K562 (cell line): ENCODE measurements around the gene PRPF6. TPM values are rescaled to one million over a fixed set of nuclear protein-coding genes. Genes with fewer than 3 reads are reported as not detected.

Experiments used
- ARID1B ChIP-seq: fragments of 450-650 bp; IDR thresholded peaks from 2 replicates; pipeline ENCODE4 v1.6.1; 2016; ENCODE audit warnings: antibody characterized with exemption, mild to moderate bottlenecking, inconsistent platforms
- ETV6 ChIP-seq, 3 experiments: fragments of 150-350 bp in 1 of 3; sonication (generic) in 1 of 3; formaldehyde crosslinking in 1 of 3; IDR thresholded peaks; 2 replicates each; pipeline versions ENCODE4 v1.6.1 to v1.8.0; 2014 to 2022; ENCODE audit warnings: borderline replicate concordance in 2 of 3, low read depth in 2 of 3, antibody characterized with exemption in 1 of 3, low read length in 1 of 3, mild to moderate bottlenecking in 1 of 3, missing genetic modification reagents in 1 of 3
- FOXP4 ChIP-seq: sonication (generic); formaldehyde crosslinking; IDR thresholded peaks from 2 replicates; pipeline ENCODE4 v1.8.0; 2022; ENCODE audit warnings: mild to moderate bottlenecking, missing genetic modification reagents, borderline replicate concordance
- HBP1 ChIP-seq: fragments of 450-650 bp; formaldehyde crosslinking; IDR thresholded peaks from 2 replicates; pipeline ENCODE4 v1.4.0; 2022; ENCODE audit warnings: missing genetic modification characterization
- KAT8 ChIP-seq: fragments of 450-650 bp; IDR thresholded peaks from 2 replicates; pipeline ENCODE4 v1.6.1; 2016; ENCODE audit warnings: low read depth, mild to moderate bottlenecking
- PHB2 ChIP-seq: fragments of 450-650 bp; IDR thresholded peaks from 2 replicates; pipeline ENCODE4 v1.6.1; 2017; ENCODE audit warnings: low read depth
- RBM34 ChIP-seq: fragments of 200-400 bp; formaldehyde crosslinking; IDR thresholded peaks from 2 replicates; pipeline ENCODE4 v1.6.1; 2018; ENCODE audit warnings: low read length, borderline replicate concordance; ENCODE audit not compliant: insufficient read depth
- SMAD2 ChIP-seq: fragments of 150-350 bp; IDR thresholded peaks from 2 replicates; pipeline ENCODE4 v1.6.1; 2014; ENCODE audit warnings: low read depth, mild to moderate bottlenecking, low read length
- SMARCA5 ChIP-seq: fragments of 450-650 bp; IDR thresholded peaks from 2 replicates; pipeline ENCODE4 v1.6.1; 2016
- SMARCE1 ChIP-seq: fragments of 450-650 bp; IDR thresholded peaks from 2 replicates; pipeline ENCODE4 v1.7.1; 2016; ENCODE audit warnings: mild to moderate bottlenecking
- ZNF398 ChIP-seq: fragments of 250-450 bp; sonication (Bioruptor Pico); IDR thresholded peaks from 2 replicates; pipeline ENCODE4 v1.8.0; 2021; ENCODE audit warnings: moderate library complexity, mild to moderate bottlenecking, inconsistent platforms
- ZNF561 ChIP-seq: fragments of 450-650 bp; formaldehyde crosslinking; conservative IDR thresholded peaks from 2 replicates; pipeline ENCODE4 v1.4.0; 2020; ENCODE audit warnings: mild to moderate bottlenecking, moderate library complexity
- ZNF583 ChIP-seq: fragments of 250-450 bp; sonication (Bioruptor Pico); IDR thresholded peaks from 2 replicates; pipeline ENCODE4 v1.4.0; 2020
- ZNF668 ChIP-seq: fragments of 250-450 bp; sonication (Bioruptor Pico); IDR thresholded peaks from 2 replicates; pipeline ENCODE4 v1.8.0; 2022; ENCODE audit warnings: mild to moderate bottlenecking, inconsistent platforms
- polyA plus RNA-seq, 8 experiments: library from polyadenylated mRNA; depleted of rRNA in 4 of 8; stranded (reverse) in 5 of 8; unstranded in 3 of 8; fragments of >200 nt; fragmentation: Nextera tagmentation in 2 of 8; fragmentation: Illumina TruSeq in 1 of 8; extraction: Ambion mirVana in 2 of 8; extraction: Trizol in 1 of 8; gene quantifications; 2 replicates each; pipeline versions ENCODE4 v1.2.1 to v1.2.3, GENCODE V29; 2011 to 2014; ENCODE audit warnings: inconsistent platforms in 1 of 8, missing spikeins in 1 of 8
- total RNA-seq, 7 experiments: library from RNA; depleted of rRNA in 6 of 7; stranded (reverse); fragments of >200 nt in 6 of 7; fragmentation: Illumina TruSeq in 2 of 7; extraction: Trizol in 2 of 7; gene quantifications; 2 replicates each; pipeline versions ENCODE4 v1.2.1 to v1.2.3, GENCODE V29; 2011 to 2021; ENCODE audit warnings: low replicate concordance in 1 of 7
- TF ChIP-seq, protein P1 (sequence below): fragments of 250-450 bp; sonication (Bioruptor Pico); IDR thresholded peaks from 2 replicates; pipeline ENCODE4 v1.4.0; 2020; ENCODE audit warnings: mild to moderate bottlenecking, moderate library complexity, borderline replicate concordance
- TF ChIP-seq, protein P2 (sequence below): fragments of 250-450 bp; sonication (Bioruptor Pico); IDR thresholded peaks from 2 replicates; pipeline ENCODE4 v1.9.0; 2021; ENCODE audit warnings: mild to moderate bottlenecking
- TF ChIP-seq, protein P3 (sequence below): fragments of 200-800 bp; sonication (Bioruptor generic); IDR thresholded peaks from 2 replicates; pipeline ENCODE4 v1.6.1; 2017; ENCODE audit warnings: missing genetic modification characterization, missing compliant biosample characterization

Gene PRPF6
- total and polyA plus RNA-seq, 9 of the 15 experiments (the other 6 are each of a cell fraction or from before 2014, with no cell fraction given), result 4.2 to 83.2 (median 59.9) TPM

GRCh38 chr20:64049060-64049877 lies 68.3 kb downstream of the PRPF6 start, which contains the start of gene SOX18 (continued):
- TF ChIP-seq, protein P1, sequence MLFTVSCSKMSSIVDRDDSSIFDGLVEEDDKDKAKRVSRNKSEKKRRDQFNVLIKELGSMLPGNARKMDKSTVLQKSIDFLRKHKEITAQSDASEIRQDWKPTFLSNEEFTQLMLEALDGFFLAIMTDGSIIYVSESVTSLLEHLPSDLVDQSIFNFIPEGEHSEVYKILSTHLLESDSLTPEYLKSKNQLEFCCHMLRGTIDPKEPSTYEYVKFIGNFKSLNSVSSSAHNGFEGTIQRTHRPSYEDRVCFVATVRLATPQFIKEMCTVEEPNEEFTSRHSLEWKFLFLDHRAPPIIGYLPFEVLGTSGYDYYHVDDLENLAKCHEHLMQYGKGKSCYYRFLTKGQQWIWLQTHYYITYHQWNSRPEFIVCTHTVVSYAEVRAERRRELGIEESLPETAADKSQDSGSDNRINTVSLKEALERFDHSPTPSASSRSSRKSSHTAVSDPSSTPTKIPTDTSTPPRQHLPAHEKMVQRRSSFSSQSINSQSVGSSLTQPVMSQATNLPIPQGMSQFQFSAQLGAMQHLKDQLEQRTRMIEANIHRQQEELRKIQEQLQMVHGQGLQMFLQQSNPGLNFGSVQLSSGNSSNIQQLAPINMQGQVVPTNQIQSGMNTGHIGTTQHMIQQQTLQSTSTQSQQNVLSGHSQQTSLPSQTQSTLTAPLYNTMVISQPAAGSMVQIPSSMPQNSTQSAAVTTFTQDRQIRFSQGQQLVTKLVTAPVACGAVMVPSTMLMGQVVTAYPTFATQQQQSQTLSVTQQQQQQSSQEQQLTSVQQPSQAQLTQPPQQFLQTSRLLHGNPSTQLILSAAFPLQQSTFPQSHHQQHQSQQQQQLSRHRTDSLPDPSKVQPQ (CRISPR knock-in tag), result no peak
- TF ChIP-seq, protein P2, sequence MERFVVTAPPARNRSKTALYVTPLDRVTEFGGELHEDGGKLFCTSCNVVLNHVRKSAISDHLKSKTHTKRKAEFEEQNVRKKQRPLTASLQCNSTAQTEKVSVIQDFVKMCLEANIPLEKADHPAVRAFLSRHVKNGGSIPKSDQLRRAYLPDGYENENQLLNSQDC (CRISPR knock-in tag), result no peak
- TF ChIP-seq, protein P3, sequence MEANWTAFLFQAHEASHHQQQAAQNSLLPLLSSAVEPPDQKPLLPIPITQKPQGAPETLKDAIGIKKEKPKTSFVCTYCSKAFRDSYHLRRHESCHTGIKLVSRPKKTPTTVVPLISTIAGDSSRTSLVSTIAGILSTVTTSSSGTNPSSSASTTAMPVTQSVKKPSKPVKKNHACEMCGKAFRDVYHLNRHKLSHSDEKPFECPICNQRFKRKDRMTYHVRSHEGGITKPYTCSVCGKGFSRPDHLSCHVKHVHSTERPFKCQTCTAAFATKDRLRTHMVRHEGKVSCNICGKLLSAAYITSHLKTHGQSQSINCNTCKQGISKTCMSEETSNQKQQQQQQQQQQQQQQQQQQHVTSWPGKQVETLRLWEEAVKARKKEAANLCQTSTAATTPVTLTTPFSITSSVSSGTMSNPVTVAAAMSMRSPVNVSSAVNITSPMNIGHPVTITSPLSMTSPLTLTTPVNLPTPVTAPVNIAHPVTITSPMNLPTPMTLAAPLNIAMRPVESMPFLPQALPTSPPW, result peak; percentile 80
- TF ChIP-seq ZNF668 (CRISPR knock-in tag) (no peak), ZNF561 (CRISPR knock-in tag) (no peak), ARID1B (no peak), SMARCE1 (no peak), PHB2 (no peak), KAT8 (no peak), FOXP4 (CRISPR knock-in tag) (no peak), ZNF398 (CRISPR knock-in tag) (no peak), SMARCA5 (no peak), HBP1 (no peak), RBM34 (no peak), ETV6 (IDR thresholded peaks at IDR 0.05; ENCODE audit: borderline replicate concordance in 1 of 2, low read depth in 2 of 2, low read length in 1 of 2) (no peak), ETV6 (CRISPR knock-in tag; IDR thresholded peaks at IDR 0.05; ENCODE audit: borderline replicate concordance) (no peak), SMAD2 (no peak), ZNF583 (CRISPR knock-in tag) (no peak)
